HCT116 (cell line): Measurements from ENCODE around the gene A4GALT. TPM values are rescaled to one million over a fixed set of nuclear protein-coding genes. Genes with fewer than 3 reads are reported as not detected.
A peak's percentile ranks its signal among the peaks of the same experiment; 100 is the strongest.

Source experiments
- ATAC-seq: fragments of 200-7000 bp; cut with Tn5 transposase; 2 replicates; pipeline ENCODE4 v1.9.1; 2020; ENCODE audit warnings: mild to moderate bottlenecking, moderate library complexity
- BruUV-seq: library from RNA; stranded (reverse); fragments of 400-500 nt; replicated peaks from 2 replicates; lab custom pipeline; 2021; lab: Mats Ljungman, UMichigan
- CTCF ChIA-PET: fragments of 300-600 bp; sonication (Branson Sonifier 250); formaldehyde crosslinking; loops from one replicate; lab custom pipeline; 2021; ENCODE audit warnings: antibody characterized with exemption; lab: Charles Lee
- POLR2A ChIA-PET: fragments of 300-600, 350-600 bp; sonication (Branson Sonifier 250); formaldehyde crosslinking; loops from one replicate; lab custom pipeline; 2021; ENCODE audit warnings: antibody characterized with exemption; lab: Charles Lee
- RAD21 ChIA-PET, 2 experiments: fragments of 300-600 bp; sonication (Branson Sonifier 250); formaldehyde crosslinking; loops; one replicate each; lab custom pipeline; 2023; ENCODE audit warnings: low total read pairs in 2 of 2; ENCODE audit not compliant: uncharacterized antibody in 2 of 2, unreplicated experiment in 2 of 2, low non-redundant PET in 1 of 2; lab: Charles Lee
- DNase-seq: peaks from one replicate; pipeline ENCODE4 v3.0.0-alpha.2; 2010; ENCODE audit warnings: low read depth, low spot score
- H2AFZ ChIP-seq: fragments of 200-600 bp; shearing (Covaris generic), sonication (generic); 2 replicates; pipeline ENCODE4 v1.6.1; 2017; ENCODE audit warnings: low read depth, mixed run types, mixed read lengths, antibody characterized with exemption, low read length; ENCODE audit not compliant: poor library complexity, severe bottlenecking
- H3K27ac ChIP-seq: 2 replicates; pipeline ENCODE4 v1.5.1; 2012; ENCODE audit warnings: low read depth, low read length
- H3K27me3 ChIP-seq: fragments of 200-600 bp; sonication (generic); 2 replicates; pipeline ENCODE4 v1.6.1; 2016; ENCODE audit warnings: mixed run types, low read length, mixed read lengths; ENCODE audit not compliant: insufficient read depth
- H3K36me3 ChIP-seq, 2 experiments: fragments of 200-500 bp in 1 of 2; fragments of 200-600 bp in 1 of 2; sonication (Bioruptor generic) in 1 of 2; sonication (generic) in 1 of 2; 2 replicates each; pipeline versions ENCODE4 v1.5.1 to v1.6.1; 2014 to 2016; ENCODE audit warnings: low read length in 2 of 2, inconsistent platforms in 1 of 2, mixed read lengths in 1 of 2, mixed run types in 1 of 2; ENCODE audit not compliant: insufficient read depth in 2 of 2, control insufficient read depth in 1 of 2
- H3K4me1 ChIP-seq, 2 experiments: fragments of 200-600 bp in 1 of 2; sonication (generic) in 1 of 2; 2 replicates each; pipeline versions ENCODE4 v1.5.1 to v1.6.1; 2012 to 2017; ENCODE audit warnings: low read length in 2 of 2, inconsistent platforms in 1 of 2, mild to moderate bottlenecking in 1 of 2, mixed read lengths in 1 of 2, mixed run types in 1 of 2, moderate library complexity in 1 of 2; ENCODE audit not compliant: insufficient read depth in 2 of 2, control insufficient read depth in 1 of 2
- H3K4me2 ChIP-seq: fragments of 200-600 bp; sonication (generic); 2 replicates; pipeline ENCODE4 v1.6.1; 2017; ENCODE audit warnings: mixed run types, low read length, mixed read lengths
- H3K4me3 ChIP-seq, 2 experiments: fragments of 200-600 bp in 1 of 2; sonication (generic) in 1 of 2; replicated peaks in 1 of 2; 2 replicates each; pipeline ENCODE4 v1.5.1; 2011 to 2016; ENCODE audit warnings: low read length in 2 of 2, control low read depth in 1 of 2, low read depth in 1 of 2, mild to moderate bottlenecking in 1 of 2, mixed read lengths in 1 of 2, mixed run types in 1 of 2
- H3K79me2 ChIP-seq: fragments of 200-600 bp; sonication (generic); 2 replicates; pipeline ENCODE4 v1.6.1; 2017; ENCODE audit warnings: mild to moderate bottlenecking, mixed run types, low read length, moderate library complexity, mixed read lengths; ENCODE audit not compliant: insufficient read depth
- H3K9ac ChIP-seq: fragments of 200-600 bp; sonication (generic); 2 replicates; pipeline ENCODE4 v1.6.1; 2016; ENCODE audit warnings: low read length, mixed read lengths
- H3K9me2 ChIP-seq: fragments of 200-600 bp; sonication (generic), shearing (Covaris generic); 2 replicates; pipeline ENCODE4 v1.6.1; 2017; ENCODE audit warnings: mixed run types, mild to moderate bottlenecking, moderate library complexity; ENCODE audit not compliant: insufficient read depth
- H3K9me3 ChIP-seq, 2 experiments: fragments of 200-500 bp in 1 of 2; fragments of 200-600 bp in 1 of 2; sonication (Bioruptor generic) in 1 of 2; sonication (generic) in 1 of 2; 2 replicates each; pipeline ENCODE4 v1.6.1; 2014 to 2017; ENCODE audit warnings: low read length in 2 of 2, mixed read lengths in 2 of 2, inconsistent platforms in 1 of 2, low read depth in 1 of 2, mild to moderate bottlenecking in 1 of 2, mixed run types in 1 of 2, moderate library complexity in 1 of 2; ENCODE audit not compliant: control insufficient read depth in 1 of 2, insufficient read depth in 1 of 2
- H4K20me1 ChIP-seq: fragments of 200-600 bp; sonication (generic), shearing (Covaris generic); 2 replicates; pipeline ENCODE4 v1.6.1; 2017; ENCODE audit warnings: mixed run types, mild to moderate bottlenecking, moderate library complexity; ENCODE audit not compliant: insufficient read depth
- ELF1 ChIP-seq: IDR thresholded peaks from 2 replicates; pipeline ENCODE4 v1.6.1; 2012; ENCODE audit warnings: low read depth, borderline replicate concordance
- FOSL1 ChIP-seq: IDR thresholded peaks from 2 replicates; pipeline ENCODE4 v1.6.1; 2012; ENCODE audit warnings: low read depth
- JUND ChIP-seq: IDR thresholded peaks from 2 replicates; pipeline ENCODE4 v1.6.1; 2012
- POLR2A ChIP-seq: IDR thresholded peaks from 2 replicates; pipeline ENCODE4 v1.7.0; 2011; ENCODE audit warnings: borderline replicate concordance; ENCODE audit not compliant: insufficient read depth, insufficient read length; ENCODE audit errors: extremely low read depth
- POLR2AphosphoS5 ChIP-seq: IDR thresholded peaks from 2 replicates; pipeline ENCODE4 v1.6.1; 2011; ENCODE audit warnings: mild to moderate bottlenecking, low read depth, low read length, moderate library complexity
- SIN3A ChIP-seq: IDR thresholded peaks from 2 replicates; pipeline ENCODE4 v1.6.1; 2012; ENCODE audit warnings: low read depth
- SP1 ChIP-seq: IDR thresholded peaks from 2 replicates; pipeline ENCODE4 v1.6.1; 2012; ENCODE audit warnings: low read depth
- SRF ChIP-seq: IDR thresholded peaks from 2 replicates; pipeline ENCODE4 v1.6.1; 2012; ENCODE audit warnings: low read depth
- TCF7L2 ChIP-seq: IDR thresholded peaks from 2 replicates; pipeline ENCODE4 v1.7.0; 2011; ENCODE audit warnings: borderline replicate concordance, inconsistent platforms; ENCODE audit not compliant: insufficient read depth, insufficient read length; ENCODE audit errors: extremely low read depth
- ZNF274 ChIP-seq: fragments of 200-500 bp; sonication (Bioruptor generic); IDR thresholded peaks from 2 replicates; pipeline ENCODE4 v1.6.1; 2014; ENCODE audit warnings: mild to moderate bottlenecking, low read depth, low read length, inconsistent platforms
- intact Hi-C: fragments of 100-400 bp; cut with micrococcal nuclease; formaldehyde crosslinking; loops from 2 replicates; pipeline ENCODE4 v1.10.0; 2022
- total RNA-seq: library from RNA; stranded (reverse); gene quantifications from one replicate; pipeline ENCODE4 v1.2.1, GENCODE V29; 2021; ENCODE audit not compliant: unreplicated experiment
- TF ChIP-seq, protein P1 (sequence below), 3 experiments: fragments of 200-600 bp in 1 of 3; sonication (generic) in 1 of 3; IDR thresholded peaks in 2 of 3; conservative IDR thresholded peaks in 1 of 3; 2 replicates each; pipeline ENCODE4 v1.5.1; 2012 to 2017; ENCODE audit warnings: low read depth in 2 of 3, low read length in 2 of 3, antibody characterized with exemption in 1 of 3, borderline replicate concordance in 1 of 3, control low read depth in 1 of 3, mild to moderate bottlenecking in 1 of 3, mixed read lengths in 1 of 3, mixed run types in 1 of 3, moderate library complexity in 1 of 3; ENCODE audit not compliant: insufficient read depth in 1 of 3
- TF ChIP-seq, protein P2 (sequence below): IDR thresholded peaks from 2 replicates; pipeline ENCODE4 v1.6.1; 2012; ENCODE audit warnings: low read depth

Gene A4GALT
- total RNA-seq, 1 experiment from 2014 or later = 16.0 TPM

DNA sequence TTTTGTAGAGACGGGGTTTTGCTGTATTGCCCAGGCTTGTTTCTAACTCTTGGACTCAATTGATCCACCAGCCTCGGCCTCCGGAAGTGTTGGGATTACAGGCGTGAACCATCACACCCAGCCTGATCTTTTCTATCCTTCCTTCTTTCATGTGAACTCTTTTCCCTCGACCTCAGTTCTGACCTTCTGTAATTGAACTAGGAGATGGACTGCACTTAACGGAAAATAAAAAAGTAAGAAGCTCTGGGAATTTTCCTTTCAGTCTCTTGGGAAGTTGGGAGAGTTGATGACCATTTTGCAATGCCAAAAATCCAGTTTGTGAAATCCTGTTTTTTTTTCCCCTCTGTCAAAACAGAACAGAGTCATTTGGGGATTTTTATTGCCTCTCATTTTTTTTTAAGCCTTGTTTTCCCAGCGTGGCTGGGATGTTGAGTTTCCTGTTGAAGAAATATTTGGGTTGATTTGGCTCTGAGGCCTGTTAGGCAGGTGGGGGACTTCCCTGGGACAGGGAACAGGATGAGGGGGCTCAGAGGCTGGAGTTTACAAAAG lies 44.5 kb downstream of the A4GALT start:
- H2AFZ ChIP-seq = no peak overlapping the region
- no peaks in the 10 kb centered on the region for H4K20me1 ChIP-seq
- POLR2A ChIA-PET = no interaction called here
- H3K79me2 ChIP-seq = no peaks in the 10 kb centered on the region
- ATAC-seq (no peak), DNase-seq (no peak)
- H3K4me3 ChIP-seq = no peak overlapping the region
- no peaks in the 10 kb centered on the region for H3K9me2 ChIP-seq
- H3K9me3 ChIP-seq = peaks cover 0 to 10% of the 10 kb centered on the region in 2 experiments; a peak in 1 of 4 replicates
- H3K36me3 ChIP-seq = no peaks in the 10 kb centered on the region
- CTCF ChIA-PET = no interaction called here
- no peaks in the 10 kb centered on the region for H3K27me3 ChIP-seq
- H3K4me2 ChIP-seq = no peak overlapping the region
- RAD21 ChIA-PET = no interaction called here
- H3K9ac ChIP-seq = no peak overlapping the region
- peaks cover 6 to 20% of the 10 kb centered on the region in 2 experiments; a peak in 3 of 4 replicates for H3K4me1 ChIP-seq
- H3K27ac ChIP-seq = no peak overlapping the region
- intact Hi-C loops = no loop called here
- no TSS peak for BruUV-seq
- TF ChIP-seq ELF1 = no peak
- TF ChIP-seq, protein P1, sequence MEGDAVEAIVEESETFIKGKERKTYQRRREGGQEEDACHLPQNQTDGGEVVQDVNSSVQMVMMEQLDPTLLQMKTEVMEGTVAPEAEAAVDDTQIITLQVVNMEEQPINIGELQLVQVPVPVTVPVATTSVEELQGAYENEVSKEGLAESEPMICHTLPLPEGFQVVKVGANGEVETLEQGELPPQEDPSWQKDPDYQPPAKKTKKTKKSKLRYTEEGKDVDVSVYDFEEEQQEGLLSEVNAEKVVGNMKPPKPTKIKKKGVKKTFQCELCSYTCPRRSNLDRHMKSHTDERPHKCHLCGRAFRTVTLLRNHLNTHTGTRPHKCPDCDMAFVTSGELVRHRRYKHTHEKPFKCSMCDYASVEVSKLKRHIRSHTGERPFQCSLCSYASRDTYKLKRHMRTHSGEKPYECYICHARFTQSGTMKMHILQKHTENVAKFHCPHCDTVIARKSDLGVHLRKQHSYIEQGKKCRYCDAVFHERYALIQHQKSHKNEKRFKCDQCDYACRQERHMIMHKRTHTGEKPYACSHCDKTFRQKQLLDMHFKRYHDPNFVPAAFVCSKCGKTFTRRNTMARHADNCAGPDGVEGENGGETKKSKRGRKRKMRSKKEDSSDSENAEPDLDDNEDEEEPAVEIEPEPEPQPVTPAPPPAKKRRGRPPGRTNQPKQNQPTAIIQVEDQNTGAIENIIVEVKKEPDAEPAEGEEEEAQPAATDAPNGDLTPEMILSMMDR (IDR thresholded peaks at IDR 0.05 in 2 of 3, conservative IDR thresholded peaks at IDR 0.05 in 1 of 3; ENCODE audit: borderline replicate concordance in 1 of 3, insufficient read depth in 1 of 3, low read depth in 2 of 3, low read length in 2 of 3) = no peak
- TF ChIP-seq SP1 = no peak

DNA sequence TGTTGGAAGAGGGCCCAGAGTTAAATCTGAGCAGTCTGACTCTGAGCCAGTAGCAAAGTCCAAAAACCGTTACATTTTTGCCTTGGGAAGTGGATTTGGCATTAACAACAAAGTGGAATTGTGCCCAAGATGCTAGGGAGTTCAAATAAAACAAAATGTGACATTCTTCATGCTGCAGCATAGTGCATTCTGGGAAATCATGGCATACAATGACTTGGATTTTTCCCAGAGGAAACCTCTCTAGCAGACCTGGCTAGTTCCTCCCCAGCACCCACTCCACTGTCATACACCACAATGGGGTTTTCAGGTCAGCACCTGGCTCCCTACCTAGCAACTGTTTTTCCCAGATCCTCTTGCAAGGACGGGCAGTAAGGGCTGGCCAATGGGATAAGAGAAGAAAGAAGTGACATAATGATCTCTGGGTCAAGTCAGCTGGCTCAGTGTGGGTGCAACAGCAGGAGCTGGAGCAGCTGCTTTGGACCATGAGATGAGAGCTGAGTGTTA lies 46.7 kb downstream of the A4GALT start:
- Histone ChIP-seq H2AFZ (peak overlapping the region; percentile 73), H3K4me3 (no peak overlapping the region), H3K4me1 (peaks cover 0 to 12% of the 10 kb centered on the region in 2 experiments; a peak in 2 of 4 replicates), H3K79me2 (no peaks in the 10 kb centered on the region), H3K9me3 (peaks cover 0 to 6% of the 10 kb centered on the region in 2 experiments; a peak in 1 of 4 replicates), H3K27ac (no peak overlapping the region), H3K4me2 (0 out of 2 replicates have a peak overlapping the region, but pooled peaks have one; percentile 8), H3K9me2 (no peaks in the 10 kb centered on the region), H3K27me3 (no peaks in the 10 kb centered on the region), H3K9ac (no peak overlapping the region), H3K36me3 (no peaks in the 10 kb centered on the region), H4K20me1 (no peaks in the 10 kb centered on the region)
- RAD21 ChIA-PET = no interaction called here
- POLR2A ChIA-PET = interaction anchor here (1.4 kb wide), 1 partner anchor 59 kb away, joined by 5 read pairs; no protein-coding TSS in a partner anchor
- BruUV-seq = no TSS peak
- CTCF ChIA-PET = no interaction called here
- intact Hi-C loops = no loop called here
- ATAC-seq = peak; percentile 69
- no peak for DNase-seq
- TF ChIP-seq ZNF274 (no peak), SIN3A (no peak), TCF7L2 (no peak), POLR2A (no peak), FOSL1 (no peak), SP1 (no peak), JUND (no peak), SRF (no peak), POLR2AphosphoS5 (no peak)
- TF ChIP-seq, protein P2, sequence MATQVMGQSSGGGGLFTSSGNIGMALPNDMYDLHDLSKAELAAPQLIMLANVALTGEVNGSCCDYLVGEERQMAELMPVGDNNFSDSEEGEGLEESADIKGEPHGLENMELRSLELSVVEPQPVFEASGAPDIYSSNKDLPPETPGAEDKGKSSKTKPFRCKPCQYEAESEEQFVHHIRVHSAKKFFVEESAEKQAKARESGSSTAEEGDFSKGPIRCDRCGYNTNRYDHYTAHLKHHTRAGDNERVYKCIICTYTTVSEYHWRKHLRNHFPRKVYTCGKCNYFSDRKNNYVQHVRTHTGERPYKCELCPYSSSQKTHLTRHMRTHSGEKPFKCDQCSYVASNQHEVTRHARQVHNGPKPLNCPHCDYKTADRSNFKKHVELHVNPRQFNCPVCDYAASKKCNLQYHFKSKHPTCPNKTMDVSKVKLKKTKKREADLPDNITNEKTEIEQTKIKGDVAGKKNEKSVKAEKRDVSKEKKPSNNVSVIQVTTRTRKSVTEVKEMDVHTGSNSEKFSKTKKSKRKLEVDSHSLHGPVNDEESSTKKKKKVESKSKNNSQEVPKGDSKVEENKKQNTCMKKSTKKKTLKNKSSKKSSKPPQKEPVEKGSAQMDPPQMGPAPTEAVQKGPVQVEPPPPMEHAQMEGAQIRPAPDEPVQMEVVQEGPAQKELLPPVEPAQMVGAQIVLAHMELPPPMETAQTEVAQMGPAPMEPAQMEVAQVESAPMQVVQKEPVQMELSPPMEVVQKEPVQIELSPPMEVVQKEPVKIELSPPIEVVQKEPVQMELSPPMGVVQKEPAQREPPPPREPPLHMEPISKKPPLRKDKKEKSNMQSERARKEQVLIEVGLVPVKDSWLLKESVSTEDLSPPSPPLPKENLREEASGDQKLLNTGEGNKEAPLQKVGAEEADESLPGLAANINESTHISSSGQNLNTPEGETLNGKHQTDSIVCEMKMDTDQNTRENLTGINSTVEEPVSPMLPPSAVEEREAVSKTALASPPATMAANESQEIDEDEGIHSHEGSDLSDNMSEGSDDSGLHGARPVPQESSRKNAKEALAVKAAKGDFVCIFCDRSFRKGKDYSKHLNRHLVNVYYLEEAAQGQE = no peak
